Measurements from ENCODE around the gene DDIT3.
"Not testable (repeated sequence)": the region's sequence is repeated elsewhere in the genome, so short reads cannot be mapped to it uniquely, and the experiment has no call there.

The DDIT3 gene

GRCh38 chr12:57520053-57520818 is at the start of gene DDIT3:
TSS of gene DDIT3 (minus strand) at chr12:57520514. CDS start at chr12:57517406, 3,108 bp downstream.
- DNase-seq = peak; percentile 97

DNA sequence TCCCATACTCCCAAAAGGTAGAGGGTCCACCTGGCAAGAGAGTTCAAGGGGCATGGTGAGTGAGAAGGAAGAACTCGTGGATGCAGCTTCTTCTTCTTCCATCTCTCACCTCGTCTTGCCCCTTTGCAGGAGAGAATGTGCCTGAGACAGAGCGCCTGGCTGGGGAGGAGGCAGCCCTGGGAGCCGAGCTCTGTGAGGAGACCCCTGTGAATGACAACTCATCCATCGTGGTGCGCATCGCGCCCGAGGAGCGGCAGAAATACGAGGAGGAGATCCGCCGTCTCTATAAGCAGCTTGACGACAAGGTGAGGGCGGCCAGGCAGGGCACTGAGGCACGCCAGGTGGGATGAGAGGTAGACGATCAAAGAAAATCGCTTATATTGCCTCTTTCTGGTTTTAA is 49.5 kb upstream of the DDIT3 start:
- no peak for DNase-seq

GRCh38 chr12:57568838-57569237 is 48.5 kb upstream of the DDIT3 start:
- DNase-seq = no peak

DNA sequence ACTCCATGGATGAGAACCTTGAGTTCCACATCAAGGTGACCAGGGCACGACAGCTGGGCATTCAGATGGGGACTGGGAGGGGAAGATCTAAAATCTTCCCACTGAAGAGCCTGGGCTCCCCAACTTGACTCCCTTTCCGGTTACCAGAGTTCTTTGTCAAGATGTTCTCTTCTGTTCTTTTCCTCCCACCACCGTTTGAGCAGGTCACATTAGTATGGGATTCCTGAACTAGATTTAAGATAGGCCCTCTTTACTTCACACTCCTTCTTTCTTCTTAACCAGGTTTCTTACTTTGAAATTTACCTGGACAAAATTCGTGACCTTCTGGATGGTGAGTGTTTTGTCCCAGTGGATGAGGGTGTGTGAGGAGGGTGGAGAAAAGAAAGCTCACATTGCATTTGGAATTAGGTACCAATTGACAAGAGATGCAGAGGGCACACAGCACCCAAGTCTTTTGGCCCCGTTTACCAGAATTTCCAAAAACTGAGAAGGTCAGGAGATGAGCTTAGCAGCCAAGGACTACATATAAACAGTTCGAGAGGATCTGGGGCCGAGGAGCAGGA is 43.9 kb upstream of the DDIT3 start:
- DNase-seq = no peak

GRCh38 chr12:57563358-57563757 is 43.0 kb upstream of the DDIT3 start:
- no peak for DNase-seq

GRCh38 chr12:57561117-57561516 is 40.8 kb upstream of the DDIT3 start:
- not testable (repeated sequence) for DNase-seq

DNA sequence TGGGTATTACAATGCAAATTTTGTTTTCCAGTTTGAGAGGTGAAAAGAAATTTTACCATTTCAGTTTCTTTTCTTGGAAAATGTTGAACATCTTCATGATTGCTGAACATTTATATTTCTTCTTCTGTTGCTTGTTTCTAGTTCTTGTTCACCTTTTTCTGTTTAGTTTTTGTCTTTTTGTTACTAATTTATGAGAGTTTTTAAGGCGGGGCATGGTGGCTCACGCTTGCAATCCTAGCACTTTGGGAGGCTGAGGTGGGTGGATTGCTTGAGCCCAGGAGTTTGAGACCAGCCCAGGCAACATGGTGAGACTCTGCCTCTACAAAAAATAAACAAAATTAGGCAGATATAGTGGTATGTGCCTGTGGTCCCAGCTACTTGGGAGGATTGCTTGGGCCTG is 40.2 kb upstream of the DDIT3 start:
- no peak for DNase-seq

DNA sequence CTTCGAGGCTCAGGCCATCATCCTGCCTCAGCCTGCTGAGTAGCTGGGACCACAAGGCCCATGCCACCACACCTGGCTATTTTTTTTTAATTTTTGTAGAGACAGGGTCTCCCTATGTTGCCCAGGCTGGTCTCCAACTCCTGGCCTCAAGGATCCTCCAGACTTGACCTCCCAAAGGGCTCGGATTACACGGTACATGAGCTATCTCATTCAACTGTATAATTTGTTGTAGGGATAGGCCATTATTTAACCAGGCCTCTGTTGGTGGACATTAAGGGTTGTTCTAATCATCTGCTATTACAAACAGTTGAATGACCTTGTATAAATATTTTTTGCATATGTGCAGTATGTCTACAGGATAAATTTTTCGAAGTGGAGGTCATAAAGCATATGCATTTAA is 38.5 kb upstream of the DDIT3 start:
- no peak for DNase-seq

DNA sequence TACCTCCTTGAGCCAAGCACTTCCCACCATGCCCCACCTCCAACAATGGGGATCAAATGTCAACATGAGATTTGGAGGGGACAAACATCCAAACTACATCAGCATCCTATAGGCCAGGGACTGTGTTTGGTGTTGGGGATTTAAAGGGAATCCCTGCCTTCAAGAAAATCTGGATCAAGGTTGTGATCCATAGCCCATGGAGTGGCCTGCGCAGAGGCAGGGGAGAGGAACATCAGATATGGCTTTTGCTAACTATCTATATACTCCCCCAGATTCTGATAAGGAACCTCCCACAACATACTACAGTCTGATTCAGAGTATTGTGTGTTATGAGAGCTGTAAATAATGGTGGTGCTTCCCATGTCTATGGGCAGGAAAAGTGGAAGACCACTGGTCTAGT is 34.6 kb upstream of the DDIT3 start:
- DNase-seq = no peak

DNA sequence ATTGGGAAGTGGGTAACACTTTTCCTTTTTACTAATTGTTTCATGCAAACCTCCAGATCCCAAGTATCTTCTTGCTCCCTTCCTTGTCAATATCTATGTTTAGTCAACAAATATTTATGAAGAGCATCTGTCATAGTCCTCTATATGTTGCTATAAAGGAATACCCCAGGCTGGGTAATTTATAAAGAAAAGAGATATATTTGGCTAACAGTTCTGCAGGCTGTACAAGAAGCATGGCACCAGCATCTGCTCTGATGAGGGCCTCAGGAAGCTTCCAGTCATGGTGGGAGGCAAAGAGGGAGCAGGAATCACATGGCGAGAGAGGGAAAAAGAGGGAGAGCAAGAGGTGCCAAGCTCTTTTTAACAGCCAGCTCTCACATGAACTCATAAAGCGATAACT is 34.1 kb upstream of the DDIT3 start:
- no peak for DNase-seq

DNA sequence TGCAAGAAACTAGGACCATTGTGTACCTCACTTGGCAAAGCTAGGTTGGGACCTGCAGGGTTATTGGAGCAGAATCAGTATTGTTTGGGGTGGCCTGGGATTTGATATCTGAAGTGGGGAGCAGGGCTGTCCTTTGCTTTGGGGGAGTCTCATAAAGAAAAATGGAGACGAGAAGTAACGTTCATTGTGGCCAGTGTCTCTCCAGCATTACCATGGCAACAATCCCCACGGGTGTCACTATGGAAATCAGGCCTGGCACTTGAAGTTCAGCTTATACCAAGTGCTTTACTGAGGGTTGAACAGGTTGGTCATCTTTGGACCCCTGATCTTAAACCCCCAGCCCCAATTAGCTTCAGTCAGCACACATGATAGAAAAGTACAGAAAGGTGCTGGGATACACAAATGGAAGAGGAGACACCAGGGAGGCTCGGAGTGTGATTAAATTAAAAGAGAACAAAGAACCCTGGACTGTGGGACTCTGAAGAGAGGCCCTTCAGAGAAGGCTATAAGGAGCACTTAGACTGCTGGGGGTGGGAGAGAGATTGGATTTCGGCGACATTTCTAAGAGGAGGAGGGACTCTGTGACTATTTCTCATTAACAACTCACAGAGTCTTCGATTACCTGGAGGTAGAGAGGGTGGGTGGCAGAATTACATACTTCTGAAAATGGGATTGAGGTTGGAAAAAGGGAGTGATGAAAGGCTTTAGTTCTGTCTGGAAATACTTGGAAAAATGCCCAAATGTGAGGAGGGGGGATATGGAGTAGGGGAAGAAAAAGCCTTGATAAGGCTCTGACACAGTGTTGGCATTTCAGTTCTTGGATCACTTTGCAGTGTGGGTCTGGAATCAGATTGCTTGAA is 33.3 kb upstream of the DDIT3 start:
- no peak for DNase-seq

- no peak for DNase-seq
These were observed 32.6 kb upstream of the DDIT3 start for GRCh38 chr12:57552835-57553313.

DNA sequence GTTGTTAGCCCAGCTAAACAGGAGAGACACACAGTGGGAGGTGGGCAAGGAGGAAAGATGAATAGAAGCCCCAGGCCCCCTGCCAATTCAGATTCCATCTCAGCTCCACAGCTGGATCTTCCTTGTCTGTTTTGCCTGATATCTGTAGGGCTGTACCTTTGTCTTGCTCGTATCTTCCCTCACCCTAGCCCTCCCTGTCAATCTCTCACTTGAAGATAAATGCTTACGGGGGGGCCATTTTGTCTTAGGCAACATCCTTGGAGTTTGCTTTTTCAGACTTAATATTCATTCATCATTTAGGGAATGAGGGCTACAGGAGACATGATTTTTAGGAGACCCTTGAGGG is 32.0 kb upstream of the DDIT3 start:
- DNase-seq = no peak

DNA sequence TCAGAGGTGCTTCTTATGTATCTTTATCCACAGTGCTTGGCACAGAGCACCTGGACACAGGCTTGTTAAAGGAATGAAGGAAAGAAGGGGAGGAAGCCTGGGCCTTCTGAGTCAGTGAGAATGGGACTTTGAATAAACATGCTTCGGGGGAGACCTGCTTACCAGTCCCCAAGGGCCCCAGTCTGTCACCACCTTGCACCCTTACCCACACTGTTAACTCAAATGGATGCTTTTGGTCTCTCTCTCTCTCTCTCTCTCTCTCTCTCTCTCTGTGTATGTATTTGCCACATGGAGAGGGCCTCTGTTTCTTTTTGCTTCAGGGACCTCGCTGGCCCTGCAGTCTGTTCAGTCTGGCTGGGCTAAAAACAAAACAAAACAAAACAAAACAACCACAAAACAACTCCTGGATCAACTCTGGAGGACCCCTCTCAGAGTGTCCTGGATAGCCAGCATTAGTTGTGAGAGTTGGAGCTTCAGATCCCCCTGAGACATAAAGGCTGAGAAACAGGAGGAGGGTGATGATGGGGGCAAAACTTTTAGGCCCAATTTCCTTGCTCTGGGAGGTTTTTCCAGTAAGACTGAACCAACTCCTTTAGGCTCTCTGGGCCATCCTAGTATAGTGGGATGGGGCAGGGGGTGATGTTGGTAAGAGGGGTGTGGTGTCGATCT is 31.5 kb upstream of the DDIT3 start:
- no peak for DNase-seq

- DNase-seq = no peak
These were observed 30.6 kb upstream of the DDIT3 start for GRCh38 chr12:57550641-57551549.

DNA sequence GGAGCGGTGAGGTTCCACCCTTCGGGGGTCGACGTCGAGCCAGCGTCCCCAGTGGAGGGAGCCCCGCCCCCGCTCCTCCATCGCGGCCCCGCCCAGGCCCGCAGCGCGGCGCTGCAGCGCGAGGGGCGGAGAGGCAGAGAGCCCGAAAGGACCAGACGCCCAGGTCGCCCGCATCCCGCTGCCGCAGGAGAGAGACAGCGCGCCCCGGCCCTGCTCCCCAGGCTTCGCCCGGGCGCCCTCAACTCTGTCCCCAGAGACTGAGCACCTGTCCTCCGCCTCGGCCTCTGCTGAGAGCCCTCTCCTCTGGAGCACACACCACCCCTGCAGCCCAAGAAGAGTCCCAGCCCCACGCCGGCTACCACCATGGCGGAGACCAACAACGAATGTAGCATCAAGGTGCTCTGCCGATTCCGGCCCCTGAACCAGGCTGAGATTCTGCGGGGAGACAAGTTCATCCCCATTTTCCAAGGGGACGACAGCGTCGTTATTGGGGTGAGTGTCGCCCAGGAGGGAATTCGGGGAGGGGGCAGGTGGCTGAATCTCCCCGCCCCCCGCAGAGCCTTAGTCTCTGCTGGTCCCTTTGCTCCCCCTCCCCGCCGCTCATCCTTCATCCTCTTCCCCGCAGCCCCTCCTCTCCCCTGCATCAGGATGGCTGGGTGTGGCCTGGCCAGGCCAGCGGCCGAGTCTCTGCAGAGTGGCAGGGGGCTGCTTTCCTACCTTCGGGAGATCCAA is 29.8 kb upstream of the DDIT3 start, which contains the start of gene KIF5A:
Gene KIF5A, plus strand, starts transcription at position 136 of the 732 bp plus-strand sequence. Its CDS starts 228 bp downstream, at position 364.
- no peak for DNase-seq

- DNase-seq = no peak
These were observed 29.0 kb upstream of the DDIT3 start for GRCh38 chr12:57549203-57549908.

DNA sequence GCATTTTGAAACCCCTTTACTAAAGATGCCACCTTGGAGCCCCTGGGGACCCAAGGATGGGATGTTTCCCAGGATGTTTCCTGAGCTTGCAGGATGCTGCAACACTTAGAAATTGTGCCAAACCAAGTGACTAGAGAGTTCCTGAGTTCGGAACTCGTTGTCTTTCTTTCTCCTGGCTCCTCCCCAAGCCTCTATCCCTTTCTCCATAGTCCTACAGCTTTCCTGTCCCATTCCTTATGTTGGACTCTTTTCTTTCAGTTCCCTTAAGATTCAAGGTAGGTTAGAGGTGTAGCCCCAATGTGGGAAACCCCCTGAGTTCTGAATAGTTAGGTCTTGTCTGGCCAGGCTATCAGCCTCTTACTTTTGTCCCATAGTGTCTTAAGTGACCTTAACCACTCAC is 28.2 kb upstream of the DDIT3 start:
- DNase-seq = no peak

GRCh38 chr12:57548013-57548315 is 27.6 kb upstream of the DDIT3 start:
- DNase-seq = no peak

DNA sequence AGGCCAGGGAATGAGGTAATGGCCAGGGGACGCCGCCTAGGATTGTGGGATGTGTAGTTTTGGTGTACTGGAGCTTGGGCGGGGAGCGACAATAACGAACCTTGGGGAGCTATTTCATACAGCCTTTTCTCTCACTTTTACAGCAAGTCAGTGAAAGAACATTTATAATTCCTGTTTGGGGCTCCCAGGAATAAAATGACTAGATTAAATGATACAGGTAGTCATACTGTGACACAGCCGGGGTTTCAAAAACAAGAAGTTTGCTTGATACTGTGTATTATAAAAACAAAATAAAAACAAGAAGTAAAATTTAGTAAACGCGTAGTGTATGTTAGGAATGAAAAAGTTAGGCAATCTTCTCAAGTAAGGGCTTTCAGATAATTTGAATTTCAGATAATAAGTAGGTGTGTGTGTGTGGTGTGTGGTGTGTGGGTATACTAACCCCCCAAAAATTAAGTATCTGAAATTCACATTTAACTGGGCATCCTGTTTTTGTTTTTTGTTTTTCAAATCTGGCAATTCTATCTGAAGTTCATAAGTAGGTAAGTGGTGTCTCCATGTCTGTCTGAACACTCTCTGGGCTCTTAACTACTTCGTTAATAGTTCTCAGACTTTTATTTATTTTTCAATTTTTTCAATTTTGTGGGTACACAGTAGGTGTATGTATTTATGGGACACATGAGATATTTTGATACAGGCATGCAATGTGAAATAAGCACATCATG is 27.1 kb upstream of the DDIT3 start:
- no peak for DNase-seq

Measured in SW 1271 (cell line).